GM23338 (cell line): ENCODE results near the gene ADAMTS8.

Experiments used
- CREB1 ChIP-seq: fragments of 250-450 bp; sonication (Bioruptor Pico); IDR thresholded peaks from 2 replicates; pipeline ENCODE4 v1.5.0; 2020; ENCODE audit warnings: low read depth, mild to moderate bottlenecking, moderate library complexity
- CTCF ChIP-seq, 2 experiments: fragments of 200-600 bp in 1 of 2; sonication (generic) in 1 of 2; conservative IDR thresholded peaks; 2 replicates each; pipeline versions ENCODE4 v1.5.1 to v1.6.1; 2016 to 2017; ENCODE audit warnings: antibody characterized with exemption in 2 of 2, low read depth in 2 of 2, mild to moderate bottlenecking in 2 of 2, moderate library complexity in 1 of 2
- ETS1 ChIP-seq: IDR thresholded peaks from 2 replicates; pipeline ENCODE4 v1.6.1; 2016; ENCODE audit warnings: antibody characterized with exemption
- EZH2 ChIP-seq: fragments of 200-600 bp; sonication (generic); IDR thresholded peaks from one replicate; pipeline ENCODE4 v1.8.0; 2017; ENCODE audit warnings: antibody characterized with exemption, mild to moderate bottlenecking, low read depth; ENCODE audit not compliant: unreplicated experiment
- EZH2phosphoT487 ChIP-seq: fragments of 200-600 bp; sonication (generic); IDR thresholded peaks from one replicate; pipeline ENCODE4 v1.8.1; 2018; ENCODE audit warnings: antibody characterized with exemption; ENCODE audit not compliant: unreplicated experiment
- JUNB ChIP-seq: IDR thresholded peaks from one replicate; pipeline ENCODE4 v1.6.1; 2016; ENCODE audit warnings: antibody characterized with exemption; ENCODE audit not compliant: unreplicated experiment
- POLR2AphosphoS5 ChIP-seq: IDR thresholded peaks from 2 replicates; pipeline ENCODE4 v1.6.1; 2016; ENCODE audit warnings: antibody characterized with exemption, low read depth
- ZNF331 ChIP-seq: fragments of 250-450 bp; sonication (Bioruptor Pico); IDR thresholded peaks from 2 replicates; pipeline ENCODE4 v1.5.0; 2020; ENCODE audit warnings: low read depth, mild to moderate bottlenecking, moderate library complexity
- TF ChIP-seq, protein P1 (sequence below): IDR thresholded peaks from one replicate; pipeline ENCODE4 v1.6.1; 2018; ENCODE audit warnings: antibody characterized with exemption; ENCODE audit not compliant: unreplicated experiment

GRCh38 chr11:130416530-130416882 is 11.9 kb downstream of the ADAMTS8 start:
- no peak for TF ChIP-seq EZH2
- no peak for TF ChIP-seq CTCF (conservative IDR thresholded peaks at IDR 0.05; ENCODE audit: low read depth in 2 of 2)
- TF ChIP-seq ETS1 = no peak
- no peak; the same call in 1 of the 2 replicates for TF ChIP-seq POLR2AphosphoS5
- TF ChIP-seq CREB1 = no peak
- no peak for TF ChIP-seq EZH2phosphoT487
- TF ChIP-seq, protein P1, sequence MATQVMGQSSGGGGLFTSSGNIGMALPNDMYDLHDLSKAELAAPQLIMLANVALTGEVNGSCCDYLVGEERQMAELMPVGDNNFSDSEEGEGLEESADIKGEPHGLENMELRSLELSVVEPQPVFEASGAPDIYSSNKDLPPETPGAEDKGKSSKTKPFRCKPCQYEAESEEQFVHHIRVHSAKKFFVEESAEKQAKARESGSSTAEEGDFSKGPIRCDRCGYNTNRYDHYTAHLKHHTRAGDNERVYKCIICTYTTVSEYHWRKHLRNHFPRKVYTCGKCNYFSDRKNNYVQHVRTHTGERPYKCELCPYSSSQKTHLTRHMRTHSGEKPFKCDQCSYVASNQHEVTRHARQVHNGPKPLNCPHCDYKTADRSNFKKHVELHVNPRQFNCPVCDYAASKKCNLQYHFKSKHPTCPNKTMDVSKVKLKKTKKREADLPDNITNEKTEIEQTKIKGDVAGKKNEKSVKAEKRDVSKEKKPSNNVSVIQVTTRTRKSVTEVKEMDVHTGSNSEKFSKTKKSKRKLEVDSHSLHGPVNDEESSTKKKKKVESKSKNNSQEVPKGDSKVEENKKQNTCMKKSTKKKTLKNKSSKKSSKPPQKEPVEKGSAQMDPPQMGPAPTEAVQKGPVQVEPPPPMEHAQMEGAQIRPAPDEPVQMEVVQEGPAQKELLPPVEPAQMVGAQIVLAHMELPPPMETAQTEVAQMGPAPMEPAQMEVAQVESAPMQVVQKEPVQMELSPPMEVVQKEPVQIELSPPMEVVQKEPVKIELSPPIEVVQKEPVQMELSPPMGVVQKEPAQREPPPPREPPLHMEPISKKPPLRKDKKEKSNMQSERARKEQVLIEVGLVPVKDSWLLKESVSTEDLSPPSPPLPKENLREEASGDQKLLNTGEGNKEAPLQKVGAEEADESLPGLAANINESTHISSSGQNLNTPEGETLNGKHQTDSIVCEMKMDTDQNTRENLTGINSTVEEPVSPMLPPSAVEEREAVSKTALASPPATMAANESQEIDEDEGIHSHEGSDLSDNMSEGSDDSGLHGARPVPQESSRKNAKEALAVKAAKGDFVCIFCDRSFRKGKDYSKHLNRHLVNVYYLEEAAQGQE = no peak
- TF ChIP-seq JUNB = no peak
- no peak for TF ChIP-seq ZNF331 (CRISPR knock-in tag)
